CD4-positive, alpha-beta T cell (primary cell): Measurements from ENCODE around the gene KIAA0232. TPM values are rescaled to one million over a fixed set of nuclear protein-coding genes. Genes with fewer than 3 reads are reported as not detected.

ENCODE experiments used
- ATAC-seq: fragments of 200-7000 bp; cut with Tn5 transposase; one replicate; pipeline ENCODE4 v1.10.0; 2022; ENCODE audit warnings: mild to moderate bottlenecking; ENCODE audit not compliant: poor library complexity
- CTCF ChIA-PET: fragments of 350-600 bp; sonication (Branson Sonifier 250); formaldehyde crosslinking; loops from one replicate; lab custom pipeline; 2021; ENCODE audit warnings: antibody characterized with exemption, inconsistent platforms; lab: Charles Lee
- POLR2A ChIA-PET: fragments of 350-600 bp; sonication (Branson Sonifier 250); formaldehyde crosslinking; loops from one replicate; lab custom pipeline; 2021; ENCODE audit warnings: antibody characterized with exemption, inconsistent platforms; lab: Charles Lee
- DNase-seq, 14 experiments: peaks; one replicate each; pipeline ENCODE4 v3.0.0-alpha.2; 2013 to 2020; ENCODE audit warnings: mixed read lengths in 2 of 14
- H3K27ac ChIP-seq, 2 donors: one replicate each; pipeline versions ENCODE4 v1.5.1 to v1.7.0; 2013; ENCODE audit warnings: low read length in 2 of 2, low read depth in 1 of 2, mild to moderate bottlenecking in 1 of 2
- H3K27me3 ChIP-seq, 2 experiments: 1 replicate in 1 of 2; 2 replicates in 1 of 2; pipeline versions ENCODE4 v1.6.1 to v1.7.0; 2013; ENCODE audit warnings: low read length in 2 of 2, control low read depth in 1 of 2, mild to moderate bottlenecking in 1 of 2, moderate library complexity in 1 of 2; ENCODE audit not compliant: insufficient read depth in 2 of 2, control insufficient read depth in 1 of 2
- H3K36me3 ChIP-seq: one replicate; pipeline ENCODE4 v1.6.1; 2013; ENCODE audit warnings: low read length, control low read depth; ENCODE audit not compliant: insufficient read depth
- H3K4me1 ChIP-seq: one replicate; pipeline ENCODE4 v1.6.1; 2013; ENCODE audit warnings: low read length, control low read depth; ENCODE audit not compliant: insufficient read depth
- H3K4me3 ChIP-seq: one replicate; pipeline ENCODE4 v1.5.1; 2013; ENCODE audit warnings: mild to moderate bottlenecking, low read length, moderate library complexity
- H3K9me3 ChIP-seq, 2 experiments: 1 replicate in 1 of 2; 2 replicates in 1 of 2; pipeline versions ENCODE4 v1.6.1 to v1.7.0; 2013; ENCODE audit warnings: low read length in 2 of 2, mild to moderate bottlenecking in 2 of 2, control low read depth in 1 of 2, moderate library complexity in 1 of 2; ENCODE audit not compliant: control insufficient read depth in 1 of 2, insufficient read depth in 1 of 2
- H3K27ac Mint-ChIP-seq: one replicate; pipeline ENCODE4 v1.8.0; 2020; ENCODE audit warnings: mixed read lengths
- H3K27me3 Mint-ChIP-seq: one replicate; pipeline ENCODE4 v1.8.0; 2021; ENCODE audit warnings: mixed read lengths
- H3K36me3 Mint-ChIP-seq: one replicate; pipeline ENCODE4 v1.8.0; 2021; ENCODE audit warnings: low read depth, mixed read lengths
- H3K4me1 Mint-ChIP-seq: one replicate; pipeline ENCODE4 v1.8.0; 2021; ENCODE audit warnings: low read depth, mixed read lengths
- H3K4me3 Mint-ChIP-seq: one replicate; pipeline ENCODE4 v1.8.0; 2020; ENCODE audit warnings: mild to moderate bottlenecking, mixed read lengths
- H3K9me3 Mint-ChIP-seq: one replicate; pipeline ENCODE4 v1.8.0; 2020; ENCODE audit warnings: mixed read lengths
- intact Hi-C, 2 experiments: fragments of 100-400 bp; cut with DNase I in 1 of 2; cut with micrococcal nuclease in 1 of 2; formaldehyde crosslinking; loops; one replicate each; pipeline versions ENCODE4 v1.15.1 to v1.9.0; 2023 to 2025; cut with DNase I, micrococcal nuclease
- total RNA-seq, 174 experiments: library from RNA in 2 of 174; stranded (reverse) in 2 of 174; gene quantifications; one replicate each; pipeline ENCODE4 v1.2.3 and lab custom pipeline; 2021 to 2026
- TF ChIP-seq, protein P1 (sequence below): fragments of 200-600 bp; IDR thresholded peaks from one replicate; pipeline ENCODE4 v1.8.0; 2022; ENCODE audit warnings: antibody characterized with exemption, mild to moderate bottlenecking

The KIAA0232 gene
- total RNA-seq, 2 experiments from 2014 or later, result 15.3 to 17.8 TPM

DNA sequence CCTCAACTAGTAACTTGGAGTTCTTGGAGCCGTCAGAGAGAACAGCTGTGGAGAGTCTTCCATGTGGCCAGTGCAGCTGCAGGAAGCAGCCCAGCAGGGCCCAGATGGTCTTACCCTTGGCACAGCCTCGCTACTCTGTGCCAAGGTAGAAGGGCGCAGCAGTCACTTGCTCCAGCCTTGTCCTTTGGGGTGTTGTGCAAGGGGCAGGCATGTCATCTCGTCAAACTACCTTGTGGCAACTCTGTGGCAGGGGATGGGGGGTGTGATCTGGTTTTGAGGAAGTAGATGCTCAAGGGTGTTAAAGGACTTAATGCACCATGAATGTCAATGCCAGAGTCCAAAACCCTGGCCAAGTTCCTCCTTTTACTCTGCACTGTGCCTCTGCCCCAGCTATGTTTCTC lies 92.9 kb downstream of the KIAA0232 start:
- ATAC-seq, result no peak
- peaks cover 69% of the 10 kb centered on the region for H3K36me3 ChIP-seq

DNA sequence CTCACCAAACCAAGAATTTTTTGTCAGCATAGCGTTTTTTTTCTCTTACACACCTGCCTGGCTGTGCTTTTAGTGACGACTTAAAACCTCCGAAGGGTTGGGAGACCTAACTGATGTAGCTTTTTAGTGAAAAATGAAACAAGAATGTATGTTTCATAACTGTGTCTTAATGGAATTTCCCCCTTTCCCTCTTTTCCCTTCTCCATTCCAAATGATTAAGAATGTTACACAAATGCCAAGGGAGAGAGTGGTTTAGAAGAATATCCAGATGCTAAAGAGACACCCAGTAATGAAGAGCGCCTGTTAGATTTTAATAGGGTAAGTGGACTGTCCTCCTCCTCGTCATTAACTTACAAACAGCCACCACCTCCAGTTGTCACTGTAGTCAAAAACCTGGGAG lies 93.9 kb downstream of the KIAA0232 start:
- Mint-ChIP-seq H3K27ac (no peak overlapping the region), H3K4me3 (no peak overlapping the region), H3K4me1 (no peaks in the 10 kb centered on the region), H3K27me3 (no peaks in the 10 kb centered on the region), H3K36me3 (peaks cover 86% of the 10 kb centered on the region), H3K9me3 (no peaks in the 10 kb centered on the region)
- ATAC-seq (no peak), DNase-seq (no peak)
- ChIA-PET CTCF (no interaction called here), POLR2A (no interaction called here)
- H3K9me3 ChIP-seq, result no peaks in the 10 kb centered on the region
- H3K36me3 ChIP-seq, result peaks cover 76% of the 10 kb centered on the region
- intact Hi-C loops, result no loop called here
- no peak overlapping the region for H3K4me3 ChIP-seq
- TF ChIP-seq, protein P1, sequence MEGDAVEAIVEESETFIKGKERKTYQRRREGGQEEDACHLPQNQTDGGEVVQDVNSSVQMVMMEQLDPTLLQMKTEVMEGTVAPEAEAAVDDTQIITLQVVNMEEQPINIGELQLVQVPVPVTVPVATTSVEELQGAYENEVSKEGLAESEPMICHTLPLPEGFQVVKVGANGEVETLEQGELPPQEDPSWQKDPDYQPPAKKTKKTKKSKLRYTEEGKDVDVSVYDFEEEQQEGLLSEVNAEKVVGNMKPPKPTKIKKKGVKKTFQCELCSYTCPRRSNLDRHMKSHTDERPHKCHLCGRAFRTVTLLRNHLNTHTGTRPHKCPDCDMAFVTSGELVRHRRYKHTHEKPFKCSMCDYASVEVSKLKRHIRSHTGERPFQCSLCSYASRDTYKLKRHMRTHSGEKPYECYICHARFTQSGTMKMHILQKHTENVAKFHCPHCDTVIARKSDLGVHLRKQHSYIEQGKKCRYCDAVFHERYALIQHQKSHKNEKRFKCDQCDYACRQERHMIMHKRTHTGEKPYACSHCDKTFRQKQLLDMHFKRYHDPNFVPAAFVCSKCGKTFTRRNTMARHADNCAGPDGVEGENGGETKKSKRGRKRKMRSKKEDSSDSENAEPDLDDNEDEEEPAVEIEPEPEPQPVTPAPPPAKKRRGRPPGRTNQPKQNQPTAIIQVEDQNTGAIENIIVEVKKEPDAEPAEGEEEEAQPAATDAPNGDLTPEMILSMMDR, result no peak
- H3K27me3 ChIP-seq, result no peaks in the 10 kb centered on the region
- no peak overlapping the region for H3K27ac ChIP-seq
- H3K4me1 ChIP-seq, result peaks cover 6% of the 10 kb centered on the region

More for the DNA sequence above, 92.9 kb downstream of the KIAA0232 start:
- Histone ChIP-seq H3K4me3 (no peak overlapping the region), H3K4me1 (peaks cover 6% of the 10 kb centered on the region), H3K27ac (no peak overlapping the region), H3K9me3 (no peaks in the 10 kb centered on the region), H3K27me3 (no peaks in the 10 kb centered on the region)
- Mint-ChIP-seq H3K4me1 (no peaks in the 10 kb centered on the region), H3K9me3 (no peaks in the 10 kb centered on the region), H3K27ac (no peak overlapping the region), H3K27me3 (no peaks in the 10 kb centered on the region), H3K4me3 (no peak overlapping the region), H3K36me3 (peaks cover 76% of the 10 kb centered on the region)
- intact Hi-C loops, result no loop called here
- ChIA-PET POLR2A (interaction anchor here (1.3 to 3.0 kb wide), 2 partner anchors 159 to 192 kb away, joined by 3 to 25 read pairs; partner anchors contain the start of genes BLOC1S4 and GRPEL1), CTCF (interaction anchor here (3.9 kb wide), 1 partner anchor 156 kb away, joined by 101 read pairs; no protein-coding TSS in a partner anchor)
- TF ChIP-seq, protein P1, result no peak
- DNase-seq, result peak in 2 of 14 experiments; percentile 61 to 68

DNA sequence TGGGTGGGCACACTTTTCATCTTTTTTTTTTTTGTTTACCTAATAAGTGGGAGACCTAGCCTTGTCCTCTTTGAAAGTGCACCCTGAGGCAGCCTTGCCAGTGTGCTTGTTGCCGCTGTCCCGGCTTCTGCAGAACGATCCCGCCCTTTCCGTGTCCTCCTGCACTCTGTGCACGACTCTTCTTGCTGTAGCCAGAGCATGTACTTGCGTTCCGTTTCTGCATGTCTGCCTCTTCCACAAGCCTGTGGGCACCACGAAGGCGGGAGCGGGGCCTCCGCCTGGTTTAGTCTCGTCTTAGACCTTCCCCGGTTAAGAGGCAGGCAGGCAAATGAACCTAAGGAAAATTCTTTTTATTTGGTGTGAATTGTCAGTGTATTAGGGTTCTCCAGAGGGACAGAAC lies 94.5 kb downstream of the KIAA0232 start:
- ChIA-PET CTCF (no interaction called here), POLR2A (no interaction called here)
- Histone ChIP-seq H3K9me3 (no peaks in the 10 kb centered on the region), H3K4me3 (no peak overlapping the region), H3K27ac (no peak overlapping the region), H3K27me3 (no peaks in the 10 kb centered on the region), H3K36me3 (peaks cover 75% of the 10 kb centered on the region), H3K4me1 (peaks cover 6% of the 10 kb centered on the region)
- no peaks in the 10 kb centered on the region for H3K9me3 Mint-ChIP-seq
- TF ChIP-seq, protein P1, result no peak
- H3K27me3 Mint-ChIP-seq, result no peaks in the 10 kb centered on the region
- H3K36me3 Mint-ChIP-seq, result peaks cover 86% of the 10 kb centered on the region
- no peak overlapping the region for H3K27ac Mint-ChIP-seq
- no peaks in the 10 kb centered on the region for H3K4me1 Mint-ChIP-seq
- intact Hi-C loops, result no loop called here
- H3K4me3 Mint-ChIP-seq, result no peak overlapping the region
- DNase-seq (no peak), ATAC-seq (no peak)
